ENCODE measurements around the gene CCDC69. TPM values are rescaled to one million over a fixed set of nuclear protein-coding genes. Genes with fewer than 3 reads are reported as not detected.

CCDC69 gene
- total and polyA plus RNA-seq, 8 donors = 6.8 to 66.4 (median 9.8) TPM

DNA sequence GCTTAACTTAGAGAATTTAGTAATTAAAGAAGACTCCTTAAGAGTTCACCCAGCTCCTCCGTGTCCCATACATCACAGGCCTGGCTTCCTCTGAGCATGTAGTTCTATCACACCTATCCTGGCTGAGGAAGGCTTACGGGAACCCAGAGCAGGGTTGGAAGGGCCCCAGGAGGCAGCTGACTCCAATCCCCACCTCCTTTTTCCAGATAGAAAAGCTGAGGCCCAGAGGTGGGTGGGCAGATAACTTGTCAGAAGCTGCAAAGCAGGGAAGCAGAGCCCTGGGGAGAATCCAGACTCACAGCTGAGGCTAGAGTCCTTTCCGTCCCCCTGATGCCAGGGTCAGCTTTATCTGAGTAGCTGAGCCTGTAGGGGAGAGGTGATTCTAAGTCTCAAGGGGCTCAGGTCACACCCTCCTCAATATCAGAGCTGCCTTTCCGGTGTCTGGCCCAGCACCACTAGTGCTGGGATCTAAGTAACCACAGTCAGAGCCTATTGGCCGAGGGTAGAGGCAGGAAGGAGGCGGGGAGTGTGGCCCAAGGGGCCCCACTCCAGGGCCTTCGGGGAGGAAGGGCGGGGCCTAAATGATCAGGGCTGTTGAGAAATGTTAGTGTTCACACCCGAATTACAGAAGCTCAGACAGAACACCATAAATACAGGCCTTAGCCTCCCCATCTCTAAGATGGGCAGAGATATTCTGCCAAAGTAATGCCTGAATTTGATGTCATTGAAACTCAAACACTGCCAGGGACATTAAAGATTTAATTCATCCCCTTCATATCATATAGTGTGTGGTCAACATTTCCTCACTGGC, 9.9 kb downstream of the CCDC69 start:
- peak overlapping the region in 1 of 2 donors; percentile 24 for H3K4me3 ChIP-seq

GRCh38 chr5:151212406-151212798, 11.5 kb downstream of the CCDC69 start:
- TF ChIP-seq, protein P1, sequence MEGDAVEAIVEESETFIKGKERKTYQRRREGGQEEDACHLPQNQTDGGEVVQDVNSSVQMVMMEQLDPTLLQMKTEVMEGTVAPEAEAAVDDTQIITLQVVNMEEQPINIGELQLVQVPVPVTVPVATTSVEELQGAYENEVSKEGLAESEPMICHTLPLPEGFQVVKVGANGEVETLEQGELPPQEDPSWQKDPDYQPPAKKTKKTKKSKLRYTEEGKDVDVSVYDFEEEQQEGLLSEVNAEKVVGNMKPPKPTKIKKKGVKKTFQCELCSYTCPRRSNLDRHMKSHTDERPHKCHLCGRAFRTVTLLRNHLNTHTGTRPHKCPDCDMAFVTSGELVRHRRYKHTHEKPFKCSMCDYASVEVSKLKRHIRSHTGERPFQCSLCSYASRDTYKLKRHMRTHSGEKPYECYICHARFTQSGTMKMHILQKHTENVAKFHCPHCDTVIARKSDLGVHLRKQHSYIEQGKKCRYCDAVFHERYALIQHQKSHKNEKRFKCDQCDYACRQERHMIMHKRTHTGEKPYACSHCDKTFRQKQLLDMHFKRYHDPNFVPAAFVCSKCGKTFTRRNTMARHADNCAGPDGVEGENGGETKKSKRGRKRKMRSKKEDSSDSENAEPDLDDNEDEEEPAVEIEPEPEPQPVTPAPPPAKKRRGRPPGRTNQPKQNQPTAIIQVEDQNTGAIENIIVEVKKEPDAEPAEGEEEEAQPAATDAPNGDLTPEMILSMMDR (IDR thresholded peaks at IDR 0.05) = no peak
- Histone ChIP-seq H3K27me3 (no peaks in the 10 kb centered on the region), H3K4me1 (peaks cover 23 to 98% of the 10 kb centered on the region in 2 donors), H3K4me3 (peak overlapping the region in 1 of 2 donors; percentile 1), H3K36me3 (no peaks in the 10 kb centered on the region), H3K9me3 (no peaks in the 10 kb centered on the region), H3K27ac (peak overlapping the region; percentile 41 to 94)
- no peak for DNase-seq
- ATAC-seq = no peak
- intact Hi-C loops (cut with DNase I) = no loop called here

More for the DNA sequence above, 9.9 kb downstream of the CCDC69 start:
- DNase-seq (peak in 3 of 4 donors; percentile 54 to 92 (median 90)), ATAC-seq (peak; percentile 97)
- Histone ChIP-seq H3K27ac (peak overlapping the region; percentile 75 to 94), H3K9me3 (no peaks in the 10 kb centered on the region), H3K27me3 (no peaks in the 10 kb centered on the region), H3K4me1 (peaks cover 16 to 98% of the 10 kb centered on the region in 2 donors), H3K36me3 (no peaks in the 10 kb centered on the region)
- intact Hi-C loops (cut with DNase I) = no loop called here
- TF ChIP-seq, protein P1 (IDR thresholded peaks at IDR 0.05) = no peak

DNA sequence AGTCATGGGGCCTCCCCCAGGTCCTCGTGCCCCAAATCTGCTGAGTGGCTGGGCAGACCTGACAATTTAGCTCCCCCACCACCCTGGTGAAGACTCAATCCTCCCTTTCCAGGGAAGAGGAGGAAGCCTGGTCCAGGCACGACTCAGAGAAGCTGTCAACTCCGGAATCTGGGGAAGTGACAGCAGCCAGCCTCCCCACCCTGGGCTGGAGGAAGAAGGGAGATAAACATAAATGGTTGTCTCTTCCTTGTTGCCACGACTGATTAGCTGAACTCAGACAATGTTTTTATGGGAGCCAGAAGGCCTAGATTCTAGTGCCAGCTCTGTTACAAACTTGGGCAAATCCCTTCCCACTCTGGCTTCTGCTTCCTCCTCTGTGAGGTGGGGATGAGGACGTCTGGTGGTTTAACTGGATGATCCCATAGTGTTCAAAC, 15.4 kb downstream of the CCDC69 start:
- ATAC-seq = peak; percentile 49
- no peaks in the 10 kb centered on the region for H3K9me3 ChIP-seq
- H3K27me3 ChIP-seq = no peaks in the 10 kb centered on the region
- DNase-seq = peak in 1 of 4 donors; percentile 59
- TF ChIP-seq, protein P1 (IDR thresholded peaks at IDR 0.05) = no peak
- no peaks in the 10 kb centered on the region for H3K36me3 ChIP-seq
- H3K4me3 ChIP-seq = no peak overlapping the region
- intact Hi-C loops (cut with DNase I) = no loop called here
- H3K4me1 ChIP-seq = peaks cover 8 to 73% of the 10 kb centered on the region in 2 donors
- H3K27ac ChIP-seq = peak overlapping the region; percentile 45 to 94

- DNase-seq (no peak), ATAC-seq (no peak)
- no peak overlapping the region for H3K27ac ChIP-seq
- H3K9me3 ChIP-seq = no peaks in the 10 kb centered on the region
- H3K36me3 ChIP-seq = peaks cover 0 to 11% of the 10 kb centered on the region in 2 donors
- H3K4me1 ChIP-seq = peaks cover 7 to 56% of the 10 kb centered on the region in 2 donors
- no peaks in the 10 kb centered on the region for H3K27me3 ChIP-seq
- H3K4me3 ChIP-seq = no peak overlapping the region
- TF ChIP-seq, protein P1 (IDR thresholded peaks at IDR 0.05) = no peak
- intact Hi-C loops (cut with DNase I) = no loop called here
These were observed 18.5 kb downstream of the CCDC69 start for GRCh38 chr5:151205411-151205810.

DNA sequence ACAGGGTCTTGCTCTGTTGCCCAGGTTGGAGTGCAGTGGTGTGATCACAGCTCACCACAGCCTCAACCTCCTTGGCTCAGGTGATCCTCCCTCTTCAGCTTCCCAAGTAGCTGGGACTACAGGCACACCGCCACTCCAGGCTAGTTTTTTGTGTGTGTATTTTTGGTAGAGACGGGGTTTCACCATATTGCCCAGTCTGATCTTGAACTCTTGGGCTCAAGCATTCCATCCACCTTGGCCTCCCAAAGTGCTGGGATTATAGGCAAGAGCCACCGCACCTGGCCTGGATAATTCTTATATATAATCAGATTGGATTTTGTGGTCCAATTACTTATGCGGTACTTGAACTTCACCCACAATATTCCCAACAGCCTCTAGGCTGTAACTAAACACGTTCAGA, 19.8 kb downstream of the CCDC69 start:
- DNase-seq (no peak), ATAC-seq (no peak)
- H3K4me1 ChIP-seq = peaks cover 7 to 43% of the 10 kb centered on the region in 2 donors
- intact Hi-C loops (cut with DNase I) = no loop called here
- no peaks in the 10 kb centered on the region for H3K9me3 ChIP-seq
- TF ChIP-seq, protein P1 (IDR thresholded peaks at IDR 0.05) = no peak
- H3K27ac ChIP-seq = no peak overlapping the region
- no peak overlapping the region for H3K4me3 ChIP-seq
- H3K36me3 ChIP-seq = peaks cover 0 to 25% of the 10 kb centered on the region in 2 donors
- H3K27me3 ChIP-seq = no peaks in the 10 kb centered on the region

Measured in left lung (tissue), 10 donors.